Mesenchymal stem cell (in vitro differentiated cells and primary cell): ENCODE measurements around the gene SCUBE3.
A peak's percentile ranks its signal among the peaks of the same experiment; 100 is the strongest.

Experiments used
- DNase-seq: peaks from one replicate; pipeline ENCODE4 v3.0.0-alpha.2; 2013
- H2AFZ ChIP-seq: one replicate; pipeline ENCODE4 v1.6.1; 2013; ENCODE audit warnings: low read depth, mild to moderate bottlenecking, control low read depth, inconsistent platforms, low read length, moderate library complexity
- H2AK5ac ChIP-seq: 2 replicates; pipeline ENCODE4 v1.6.1; 2013; ENCODE audit warnings: low read length, moderate library complexity, mild to moderate bottlenecking, inconsistent platforms; ENCODE audit not compliant: severe bottlenecking
- H2BK120ac ChIP-seq: one replicate; pipeline ENCODE4 v1.6.1; 2013; ENCODE audit warnings: low read depth, mild to moderate bottlenecking, inconsistent platforms, low read length, moderate library complexity
- H2BK12ac ChIP-seq, 2 experiments: one replicate each; pipeline ENCODE4 v1.6.1; 2013; ENCODE audit warnings: inconsistent platforms in 2 of 2, low read length in 2 of 2, mild to moderate bottlenecking in 2 of 2, moderate library complexity in 2 of 2, control low read depth in 1 of 2
- H2BK15ac ChIP-seq: one replicate; pipeline ENCODE4 v1.6.1; 2013; ENCODE audit warnings: mild to moderate bottlenecking, low read depth, inconsistent platforms; ENCODE audit not compliant: poor library complexity, severe bottlenecking
- H2BK5ac ChIP-seq: 2 replicates; pipeline ENCODE4 v1.6.1; 2013; ENCODE audit warnings: low read depth, mild to moderate bottlenecking, low read length, control low read depth, inconsistent platforms; ENCODE audit not compliant: poor library complexity, severe bottlenecking
- H3K14ac ChIP-seq, 2 experiments: one replicate each; pipeline ENCODE4 v1.6.1; 2013; ENCODE audit warnings: inconsistent platforms in 2 of 2, low read length in 2 of 2, control low read depth in 1 of 2, mild to moderate bottlenecking in 1 of 2, moderate library complexity in 1 of 2
- H3K18ac ChIP-seq, 2 experiments: one replicate each; pipeline ENCODE4 v1.6.1; 2013; ENCODE audit warnings: inconsistent platforms in 2 of 2, low read length in 2 of 2, control low read depth in 1 of 2, low read depth in 1 of 2, mild to moderate bottlenecking in 1 of 2
- H3K23ac ChIP-seq, 2 experiments: one replicate each; pipeline ENCODE4 v1.6.1; 2013; ENCODE audit warnings: inconsistent platforms in 2 of 2, low read length in 2 of 2, mild to moderate bottlenecking in 2 of 2, moderate library complexity in 2 of 2, control low read depth in 1 of 2
- H3K27ac ChIP-seq: 2 replicates; pipeline ENCODE4 v1.5.1; 2013; ENCODE audit warnings: mild to moderate bottlenecking, moderate library complexity, low read length, control low read depth, inconsistent platforms; ENCODE audit not compliant: poor library complexity, severe bottlenecking
- H3K27me3 ChIP-seq, 2 experiments: 2 replicates each; pipeline versions ENCODE4 v1.6.1 to v1.7.0; 2013; ENCODE audit warnings: low read length in 2 of 2, mild to moderate bottlenecking in 2 of 2, moderate library complexity in 2 of 2, control low read depth in 1 of 2, inconsistent platforms in 1 of 2; ENCODE audit not compliant: control insufficient read depth in 1 of 2, insufficient read depth in 1 of 2
- H3K36me3 ChIP-seq, 2 experiments: 2 replicates each; pipeline versions ENCODE4 v1.6.1 to v1.7.0; 2013; ENCODE audit warnings: low read length in 2 of 2, control low read depth in 1 of 2, inconsistent platforms in 1 of 2, low read depth in 1 of 2, mild to moderate bottlenecking in 1 of 2; ENCODE audit not compliant: insufficient read depth in 2 of 2, control insufficient read depth in 1 of 2
- H3K4ac ChIP-seq, 2 experiments: one replicate each; pipeline ENCODE4 v1.6.1; 2013; ENCODE audit warnings: inconsistent platforms in 2 of 2, low read length in 2 of 2, mild to moderate bottlenecking in 2 of 2, moderate library complexity in 2 of 2, control low read depth in 1 of 2, low read depth in 1 of 2
- H3K4me1 ChIP-seq: 2 replicates; pipeline ENCODE4 v1.6.1; 2013; ENCODE audit warnings: low read depth, low read length, control low read depth; ENCODE audit not compliant: control insufficient read depth, insufficient read depth
- H3K4me2 ChIP-seq: 2 replicates; pipeline ENCODE4 v1.6.1; 2013; ENCODE audit warnings: low read length, mild to moderate bottlenecking, inconsistent platforms; ENCODE audit not compliant: poor library complexity, severe bottlenecking
- H3K4me3 ChIP-seq, 2 experiments: 2 replicates each; pipeline versions ENCODE4 v1.5.1 to v1.7.0; 2013; ENCODE audit warnings: low read length in 2 of 2, mild to moderate bottlenecking in 2 of 2, control low read depth in 1 of 2, low read depth in 1 of 2; ENCODE audit not compliant: insufficient read depth in 1 of 2
- H3K79me1 ChIP-seq: replicated peaks from 2 replicates; pipeline ENCODE4 v1.6.1; 2013; ENCODE audit warnings: mild to moderate bottlenecking, control low read depth, low read length, inconsistent platforms; ENCODE audit not compliant: poor library complexity, severe bottlenecking
- H3K9ac ChIP-seq: 2 replicates; pipeline ENCODE4 v1.7.0; 2013; ENCODE audit warnings: mild to moderate bottlenecking, low read length, moderate library complexity
- H3K9me3 ChIP-seq: 2 replicates; pipeline ENCODE4 v1.7.0; 2013; ENCODE audit warnings: mild to moderate bottlenecking, low read length; ENCODE audit not compliant: control insufficient read depth
- H4K8ac ChIP-seq: one replicate; pipeline ENCODE4 v1.6.1; 2013; ENCODE audit warnings: inconsistent platforms, mild to moderate bottlenecking, low read length, moderate library complexity
- H4K91ac ChIP-seq: one replicate; pipeline ENCODE4 v1.6.1; 2013; ENCODE audit warnings: mild to moderate bottlenecking, low read length, inconsistent platforms
- WGBS: methylation state at CpG from one replicate; pipeline ENCODE4 v1.1.7; 2013; ENCODE audit warnings: mixed read lengths; 5-methylcytosine and 5-hydroxymethylcytosine counted together

SCUBE3 gene

DNA sequence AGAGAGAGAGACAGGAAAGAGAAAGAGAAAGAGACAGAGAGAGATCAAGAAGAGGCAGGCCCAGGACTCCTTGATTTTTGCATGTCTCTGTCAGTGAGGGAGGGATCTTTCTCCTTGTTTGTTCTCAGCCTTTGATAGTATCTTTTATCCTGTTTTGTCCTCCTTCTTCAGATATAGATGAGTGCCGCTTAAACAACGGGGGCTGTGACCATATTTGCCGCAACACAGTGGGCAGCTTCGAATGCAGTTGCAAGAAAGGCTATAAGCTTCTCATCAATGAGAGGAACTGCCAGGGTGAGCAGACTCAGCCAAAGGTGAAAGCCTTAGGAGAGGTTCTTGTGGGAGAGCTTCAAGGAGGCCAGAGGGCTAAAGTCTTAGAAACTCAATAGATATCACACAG is 25.8 kb downstream of the SCUBE3 start:
- Histone ChIP-seq H3K14ac (no peak overlapping the region), H3K23ac (no peak overlapping the region), H4K91ac (no peak overlapping the region), H4K8ac (no peak overlapping the region), H3K9ac (no peak overlapping the region), H3K9me3 (peaks cover 4% of the 10 kb centered on the region), H3K4me2 (no peak overlapping the region), H3K4ac (peak overlapping the region in 1 of 2 experiments; percentile 13), H3K4me1 (peaks cover 7% of the 10 kb centered on the region), H3K36me3 (peaks cover 40 to 47% of the 10 kb centered on the region in 2 experiments), H2BK120ac (no peak overlapping the region), H2AFZ (no peak overlapping the region), H3K4me3 (no peak overlapping the region), H3K27me3 (no peaks in the 10 kb centered on the region), H2AK5ac (no peak overlapping the region), H3K27ac (no peak overlapping the region), H2BK5ac (no peak overlapping the region), H3K79me1 (peaks cover 33% of the 10 kb centered on the region), H3K18ac (peak overlapping the region in 1 of 2 experiments; percentile 52), H2BK12ac (peak overlapping the region in 1 of 2 experiments; percentile 28), H2BK15ac (no peak overlapping the region)
- DNase-seq = no peak
- WGBS = 92% methylated on average over 4 of the region's 4 CpGs

DNA sequence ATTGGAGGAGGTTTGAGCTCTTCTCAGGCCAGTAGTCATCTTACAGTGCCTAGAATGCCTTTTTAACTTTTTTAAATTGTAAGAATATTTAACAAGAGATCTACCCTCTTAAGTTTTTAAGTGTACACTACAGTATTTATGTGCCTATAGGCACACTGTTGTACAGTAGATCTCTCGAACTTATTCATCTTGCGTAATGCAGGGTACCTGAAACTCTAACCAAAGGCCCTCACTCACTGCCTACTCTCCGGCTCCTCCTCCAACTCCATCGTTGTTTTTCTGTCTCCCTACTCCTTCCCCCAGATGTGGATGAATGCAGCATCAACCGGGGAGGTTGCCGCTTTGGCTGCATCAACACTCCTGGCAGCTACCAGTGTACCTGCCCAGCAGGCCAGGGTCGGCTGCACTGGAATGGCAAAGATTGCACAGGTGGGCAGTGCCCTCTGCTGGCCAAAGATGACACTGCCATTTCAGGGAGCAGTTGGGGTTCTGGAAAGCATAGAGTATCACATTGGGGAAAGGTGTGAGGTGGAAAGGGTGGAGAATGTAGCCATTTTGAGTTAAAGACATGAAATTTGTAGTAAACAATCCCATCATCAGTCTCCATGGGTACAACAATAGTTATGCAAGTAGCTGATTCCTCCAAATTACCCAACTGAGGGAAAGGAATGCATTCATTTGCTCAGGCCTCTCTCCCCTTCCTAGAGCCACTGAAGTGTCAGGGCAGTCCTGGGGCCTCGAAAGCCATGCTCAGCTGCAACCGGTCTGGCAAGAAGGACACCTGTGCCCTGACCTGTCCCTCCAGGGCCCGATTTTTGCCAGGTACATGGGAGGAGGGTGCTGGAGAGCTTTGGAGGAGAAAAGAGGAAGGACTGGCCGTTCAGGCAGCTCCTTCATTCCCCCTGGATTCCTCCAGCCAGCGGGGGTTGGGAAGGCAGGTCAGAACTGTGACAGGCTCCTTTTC is 27.4 kb downstream of the SCUBE3 start:
- no peak overlapping the region for H3K23ac ChIP-seq
- no peak overlapping the region for H3K18ac ChIP-seq
- H4K91ac ChIP-seq = no peak overlapping the region
- H3K27me3 ChIP-seq = no peaks in the 10 kb centered on the region
- peaks cover 43% of the 10 kb centered on the region for H3K79me1 ChIP-seq
- H4K8ac ChIP-seq = peak overlapping the region; percentile 41
- H2BK15ac ChIP-seq = no peak overlapping the region
- H3K9ac ChIP-seq = no peak overlapping the region
- no peak overlapping the region for H2BK5ac ChIP-seq
- peaks cover 7% of the 10 kb centered on the region for H3K4me1 ChIP-seq
- no peak overlapping the region for H3K4me3 ChIP-seq
- WGBS = 47% methylated on average over 12 of the region's 12 CpGs
- H3K36me3 ChIP-seq = peaks cover 48% of the 10 kb centered on the region in 2 experiments
- H2BK120ac ChIP-seq = no peak overlapping the region
- H2AK5ac ChIP-seq = no peak overlapping the region
- no peak overlapping the region for H2BK12ac ChIP-seq
- H3K27ac ChIP-seq = no peak overlapping the region
- no peak overlapping the region for H3K4ac ChIP-seq
- DNase-seq = peak; percentile 57
- H3K4me2 ChIP-seq = no peak overlapping the region
- no peaks in the 10 kb centered on the region for H3K9me3 ChIP-seq
- no peak overlapping the region for H3K14ac ChIP-seq
- H2AFZ ChIP-seq = no peak overlapping the region

DNA sequence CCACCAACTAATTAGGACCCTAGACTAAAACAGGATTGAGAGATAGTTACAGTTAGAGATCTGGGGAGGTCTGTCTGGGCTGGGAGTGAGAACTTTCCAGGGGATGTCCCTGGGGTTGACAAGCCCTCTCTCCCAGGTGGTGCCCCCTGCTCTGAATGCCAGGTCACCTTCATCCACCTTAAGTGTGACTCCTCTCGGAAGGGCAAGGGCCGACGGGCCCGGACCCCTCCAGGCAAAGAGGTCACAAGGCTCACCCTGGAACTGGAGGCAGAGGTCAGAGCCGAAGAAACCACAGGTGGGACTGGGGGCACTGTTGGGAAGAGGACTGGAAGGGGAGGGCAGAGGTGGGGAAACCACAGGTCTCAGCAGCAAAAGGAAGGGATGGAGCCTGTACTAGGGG is 28.7 kb downstream of the SCUBE3 start:
- Histone ChIP-seq H3K4me3 (no peak overlapping the region), H2BK5ac (no peak overlapping the region), H3K23ac (no peak overlapping the region), H2AFZ (no peak overlapping the region), H3K4ac (no peak overlapping the region), H3K27me3 (no peaks in the 10 kb centered on the region), H3K27ac (no peak overlapping the region), H3K4me1 (peaks cover 7% of the 10 kb centered on the region), H3K18ac (no peak overlapping the region), H3K36me3 (peaks cover 46% of the 10 kb centered on the region in 2 experiments), H2BK12ac (no peak overlapping the region), H3K79me1 (peaks cover 46% of the 10 kb centered on the region), H2AK5ac (no peak overlapping the region), H3K9me3 (no peaks in the 10 kb centered on the region), H4K91ac (no peak overlapping the region), H3K9ac (no peak overlapping the region), H2BK120ac (no peak overlapping the region), H3K14ac (no peak overlapping the region), H2BK15ac (no peak overlapping the region), H3K4me2 (no peak overlapping the region), H4K8ac (no peak overlapping the region)
- WGBS = over 99% methylated on average over 5 of the region's 5 CpGs
- no peak for DNase-seq

DNA sequence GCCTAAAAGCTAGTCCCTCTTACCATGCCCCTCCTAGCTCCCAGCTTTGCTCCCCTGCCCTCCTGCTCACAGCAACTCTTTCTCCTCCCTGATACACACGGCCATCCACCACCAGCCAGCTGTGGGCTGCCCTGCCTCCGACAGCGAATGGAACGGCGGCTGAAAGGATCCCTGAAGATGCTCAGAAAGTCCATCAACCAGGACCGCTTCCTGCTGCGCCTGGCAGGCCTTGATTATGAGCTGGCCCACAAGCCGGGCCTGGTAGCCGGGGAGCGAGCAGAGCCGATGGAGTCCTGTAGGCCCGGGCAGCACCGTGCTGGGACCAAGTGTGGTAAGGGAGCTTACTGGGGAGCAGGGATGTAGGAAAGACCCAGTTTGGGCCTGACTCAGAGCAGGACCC is 29.1 kb downstream of the SCUBE3 start:
- peaks cover 7% of the 10 kb centered on the region for H3K4me1 ChIP-seq
- H3K14ac ChIP-seq = no peak overlapping the region
- H2BK12ac ChIP-seq = no peak overlapping the region
- peaks cover 42 to 44% of the 10 kb centered on the region in 2 experiments for H3K36me3 ChIP-seq
- no peak overlapping the region for H3K18ac ChIP-seq
- H3K23ac ChIP-seq = no peak overlapping the region
- H3K9me3 ChIP-seq = no peaks in the 10 kb centered on the region
- H3K4me3 ChIP-seq = no peak overlapping the region
- no peak for DNase-seq
- peaks cover 48% of the 10 kb centered on the region for H3K79me1 ChIP-seq
- H2BK5ac ChIP-seq = no peak overlapping the region
- WGBS = 97% methylated on average over 13 of the region's 13 CpGs
- H3K9ac ChIP-seq = no peak overlapping the region
- H4K8ac ChIP-seq = no peak overlapping the region
- no peak overlapping the region for H2AK5ac ChIP-seq
- no peak overlapping the region for H2BK120ac ChIP-seq
- H3K4ac ChIP-seq = no peak overlapping the region
- no peaks in the 10 kb centered on the region for H3K27me3 ChIP-seq
- H2AFZ ChIP-seq = no peak overlapping the region
- no peak overlapping the region for H2BK15ac ChIP-seq
- H3K27ac ChIP-seq = no peak overlapping the region
- no peak overlapping the region for H3K4me2 ChIP-seq
- H4K91ac ChIP-seq = no peak overlapping the region
